Left kidney (tissue), 2 donors: ENCODE results near the gene GAL3ST2. TPM values are rescaled to one million over a fixed set of nuclear protein-coding genes. Genes with fewer than 3 reads are reported as not detected.
"Not testable (repeated sequence)": the region's sequence is repeated elsewhere in the genome, so short reads cannot be mapped to it uniquely, and the experiment has no call there.

Source experiments
- DNase-seq: peaks from one replicate; pipeline ENCODE4 v3.0.0-alpha.2; 2013
- polyA plus RNA-seq: library from polyadenylated mRNA; unstranded; fragments of 120-200 nt; gene quantifications from one replicate; pipeline ENCODE4 v1.2.1, GENCODE V29; 2013; ENCODE audit not compliant: insufficient read length

GAL3ST2 gene
- polyA plus RNA-seq, 1 donor, result 0.76 TPM

DNA sequence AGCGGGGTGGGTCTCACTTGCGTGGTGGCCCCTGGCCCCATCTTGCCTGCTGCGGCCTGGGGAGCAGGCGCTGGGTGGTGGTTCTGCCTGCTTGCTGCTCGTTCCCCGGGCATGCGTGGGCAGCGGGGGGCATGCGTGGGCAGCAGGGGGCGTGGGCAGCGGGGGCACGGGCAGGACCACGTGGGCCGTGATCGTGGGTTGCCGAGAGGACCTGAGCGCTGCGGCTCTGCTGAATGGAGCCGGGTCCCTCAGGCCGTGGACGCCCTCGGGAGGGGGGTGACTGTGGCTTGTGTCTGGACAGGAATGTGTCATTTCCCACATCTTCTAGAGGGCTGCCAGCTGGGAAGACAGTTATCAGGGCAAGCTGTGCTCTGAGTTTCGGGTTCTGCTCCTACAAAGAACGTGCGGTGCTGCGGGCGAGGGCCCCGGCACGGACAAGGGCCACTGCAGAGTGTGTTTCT, 8.3 kb upstream of the GAL3ST2 start:
- DNase-seq, result no peak

DNA sequence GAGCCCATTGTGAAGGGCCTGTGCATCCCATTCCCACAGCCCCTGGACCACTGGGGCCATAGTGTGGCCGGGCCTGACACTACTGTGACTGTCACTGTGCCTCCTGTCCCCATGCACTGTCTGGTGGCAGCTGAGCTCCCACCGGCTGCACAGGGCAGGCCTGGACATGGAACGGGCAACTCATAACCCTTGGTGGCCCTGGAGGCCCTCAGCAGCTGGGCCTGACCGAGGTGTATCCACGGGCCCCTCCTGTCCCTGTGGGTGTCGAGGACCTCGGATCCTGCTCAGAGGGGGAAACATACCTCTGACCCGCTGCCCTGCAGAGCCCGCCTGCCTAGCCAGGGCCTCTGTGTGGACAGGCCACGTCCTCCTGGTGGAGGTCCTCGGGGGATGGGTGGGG, 7.8 kb upstream of the GAL3ST2 start:
- DNase-seq, result no peak

DNA sequence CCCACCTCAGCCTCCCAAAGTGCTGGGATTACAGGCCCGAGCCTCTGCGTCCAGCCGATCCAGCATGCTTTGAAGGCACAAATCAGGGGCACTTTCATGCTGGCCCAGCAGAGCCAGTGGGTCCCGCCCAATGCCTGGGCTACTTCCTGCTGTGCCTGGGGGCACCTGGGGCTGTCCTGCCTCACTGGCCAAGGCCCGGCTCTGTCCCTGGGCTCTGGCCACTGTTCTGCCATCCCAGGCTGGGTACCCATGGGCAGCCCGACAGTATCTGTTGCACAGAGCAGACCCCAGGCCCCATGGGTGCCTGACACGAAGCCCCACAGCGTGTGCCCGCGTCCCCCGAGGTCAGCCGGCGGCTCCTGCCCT, 6.8 kb upstream of the GAL3ST2 start:
- DNase-seq, result no peak

DNA sequence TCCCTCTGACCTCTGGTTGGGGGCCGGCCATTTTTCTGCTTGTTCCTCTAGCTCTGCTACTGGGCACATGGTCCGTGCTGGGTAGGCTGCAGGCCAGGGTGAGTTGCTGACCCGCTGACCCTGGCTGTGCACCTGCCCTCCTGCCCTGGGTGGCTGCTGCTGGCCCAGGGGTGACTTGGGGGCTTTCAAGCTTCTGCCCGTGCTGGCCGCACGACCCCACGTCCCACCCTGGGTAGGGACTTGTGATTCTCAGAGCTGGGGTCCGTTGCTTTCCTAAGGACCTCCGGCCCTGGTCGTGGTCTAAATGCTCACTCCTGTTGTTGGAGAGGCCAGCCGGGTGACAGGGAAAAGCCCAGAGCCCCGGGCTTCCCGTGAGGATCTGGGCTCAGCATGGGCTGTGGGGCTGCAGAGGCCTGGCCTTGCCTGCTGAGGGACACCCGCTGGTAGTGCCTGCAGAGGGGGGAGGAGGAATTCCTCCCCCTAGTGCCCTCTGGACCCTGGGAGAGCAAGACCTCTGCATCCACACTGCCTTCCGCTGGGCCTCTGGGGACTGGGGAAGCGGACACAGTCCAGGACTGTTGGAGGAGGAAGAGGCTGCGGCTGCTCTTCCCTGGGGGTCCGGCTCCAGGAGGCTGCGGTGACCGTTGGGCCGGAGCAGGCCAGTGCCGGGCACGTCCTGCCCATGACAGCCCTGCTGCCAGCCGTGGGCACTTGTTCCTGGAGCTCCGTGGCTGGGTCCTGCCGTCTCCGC, 6.3 kb upstream of the GAL3ST2 start:
- no peak for DNase-seq

DNA sequence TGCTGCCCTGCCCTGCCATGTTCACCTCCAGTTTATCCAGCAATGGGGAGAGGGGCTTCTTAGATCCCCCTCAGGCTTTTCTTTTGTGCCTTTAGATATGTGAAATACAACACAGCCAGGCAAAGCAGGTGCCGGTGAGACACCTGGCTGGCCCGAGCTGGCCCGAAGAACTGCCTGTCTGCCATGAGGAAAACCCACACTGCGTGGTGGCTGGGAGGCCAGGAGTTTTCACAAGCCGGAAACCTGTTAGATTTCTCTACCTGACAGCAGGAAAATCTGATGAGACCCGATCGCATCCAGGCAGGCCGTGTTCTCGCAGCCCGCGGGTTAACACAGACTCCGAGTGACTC, 5.7 kb upstream of the GAL3ST2 start:
- no peak for DNase-seq

DNA sequence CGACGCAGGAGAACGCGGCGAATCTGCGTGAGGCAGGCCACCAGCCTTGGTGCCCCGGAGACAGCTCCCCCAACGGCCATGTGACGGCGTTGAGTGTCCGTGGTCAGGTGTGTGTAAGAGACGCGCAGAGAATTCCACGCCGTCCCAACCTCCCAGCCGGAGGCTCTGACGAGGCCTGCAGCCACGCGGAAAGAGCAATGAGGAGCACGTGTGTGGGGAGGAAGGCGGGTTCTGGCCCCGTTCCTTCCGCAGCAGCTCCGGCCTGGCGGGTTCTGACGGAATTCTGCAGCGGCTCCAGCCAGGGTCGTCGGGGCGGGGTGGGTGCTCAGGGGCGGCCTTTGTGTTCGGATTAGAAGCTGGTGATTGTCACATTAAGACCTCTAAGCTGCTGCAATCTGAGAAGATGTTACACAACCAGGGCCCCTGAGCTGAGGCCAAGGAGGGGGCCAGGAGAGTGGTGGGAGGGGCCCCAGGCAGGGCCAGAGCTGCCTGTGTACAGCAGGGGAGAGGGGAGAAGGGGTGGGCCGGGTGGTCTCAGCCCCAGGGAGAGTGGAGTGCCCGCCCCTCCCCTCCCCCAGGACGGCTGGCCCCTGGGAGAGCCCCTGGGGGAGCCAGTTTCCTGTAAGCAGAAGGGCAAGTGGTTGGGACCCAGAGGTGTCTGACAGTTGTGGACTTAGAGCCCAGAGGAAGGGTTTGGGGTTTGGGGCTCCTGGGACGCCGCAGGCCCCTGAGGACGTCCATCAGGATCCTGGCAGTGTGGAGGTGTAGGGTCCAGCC, 5.1 kb upstream of the GAL3ST2 start:
- no peak for DNase-seq

DNA sequence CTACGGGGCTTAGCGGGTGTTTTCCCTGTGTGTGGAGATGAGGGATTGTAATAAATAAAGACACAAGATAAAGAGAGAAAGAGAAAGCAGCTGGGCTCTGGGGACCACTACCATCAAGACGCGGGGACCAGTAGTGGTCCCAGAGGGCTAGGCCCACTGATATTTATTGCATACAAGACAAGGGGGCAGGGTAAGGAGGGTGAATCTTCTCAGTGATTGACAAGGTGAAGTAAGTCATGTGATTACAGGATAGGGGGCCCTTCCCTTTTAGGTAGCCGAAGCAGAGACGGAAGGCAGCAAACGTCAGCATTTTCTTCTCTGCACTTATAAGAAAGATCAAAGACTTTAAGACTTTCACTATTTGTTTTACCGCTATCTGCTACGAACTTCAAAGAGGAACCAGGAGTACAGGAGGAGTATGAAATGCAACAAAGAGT, 4.5 kb upstream of the GAL3ST2 start:
- no peak for DNase-seq

DNA sequence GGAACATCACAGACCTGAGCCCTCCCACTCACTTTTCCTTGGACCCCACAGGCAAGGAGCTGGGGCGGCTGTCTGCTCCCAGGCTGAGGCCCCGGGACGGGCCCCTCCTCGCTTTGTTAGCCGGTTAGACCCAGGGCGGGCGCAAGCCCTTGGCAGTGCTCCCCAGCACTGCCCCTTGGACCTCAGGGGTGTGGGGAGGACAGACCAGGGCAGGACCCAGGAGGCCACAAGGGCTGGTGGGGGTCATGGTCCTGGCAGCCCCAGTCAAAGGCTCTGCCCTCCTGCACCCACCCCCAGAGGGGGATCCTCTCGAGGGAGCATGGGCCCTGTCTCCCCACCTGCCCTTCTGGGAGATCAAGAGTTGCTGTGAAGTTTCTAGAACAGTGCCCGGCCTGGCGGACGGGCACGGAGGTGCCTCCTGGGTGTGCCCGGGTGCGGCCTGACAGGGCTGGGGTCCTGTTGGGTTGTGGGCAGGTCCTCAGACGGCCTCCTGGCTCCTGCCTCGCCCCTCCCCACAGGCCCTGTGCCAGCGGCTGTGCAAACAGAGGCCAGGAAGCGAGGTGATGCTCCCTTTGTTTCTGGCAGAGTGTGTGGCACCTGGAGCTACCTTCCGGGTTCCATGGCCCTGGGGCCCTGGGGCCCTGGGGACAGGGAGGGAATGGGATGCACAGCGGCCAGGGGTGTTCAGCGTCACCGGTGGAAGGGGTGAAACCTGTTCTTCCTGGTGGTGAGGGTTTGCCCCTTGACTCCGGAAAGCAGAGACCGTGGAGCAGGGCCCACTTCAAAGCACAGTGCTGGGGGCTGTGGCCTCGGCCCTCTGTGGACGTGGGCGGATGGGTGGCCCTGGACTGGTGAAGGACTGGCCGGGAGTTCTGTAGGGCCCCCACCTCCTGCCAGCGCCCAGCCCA, 2.9 kb upstream of the GAL3ST2 start:
- no peak for DNase-seq

DNA sequence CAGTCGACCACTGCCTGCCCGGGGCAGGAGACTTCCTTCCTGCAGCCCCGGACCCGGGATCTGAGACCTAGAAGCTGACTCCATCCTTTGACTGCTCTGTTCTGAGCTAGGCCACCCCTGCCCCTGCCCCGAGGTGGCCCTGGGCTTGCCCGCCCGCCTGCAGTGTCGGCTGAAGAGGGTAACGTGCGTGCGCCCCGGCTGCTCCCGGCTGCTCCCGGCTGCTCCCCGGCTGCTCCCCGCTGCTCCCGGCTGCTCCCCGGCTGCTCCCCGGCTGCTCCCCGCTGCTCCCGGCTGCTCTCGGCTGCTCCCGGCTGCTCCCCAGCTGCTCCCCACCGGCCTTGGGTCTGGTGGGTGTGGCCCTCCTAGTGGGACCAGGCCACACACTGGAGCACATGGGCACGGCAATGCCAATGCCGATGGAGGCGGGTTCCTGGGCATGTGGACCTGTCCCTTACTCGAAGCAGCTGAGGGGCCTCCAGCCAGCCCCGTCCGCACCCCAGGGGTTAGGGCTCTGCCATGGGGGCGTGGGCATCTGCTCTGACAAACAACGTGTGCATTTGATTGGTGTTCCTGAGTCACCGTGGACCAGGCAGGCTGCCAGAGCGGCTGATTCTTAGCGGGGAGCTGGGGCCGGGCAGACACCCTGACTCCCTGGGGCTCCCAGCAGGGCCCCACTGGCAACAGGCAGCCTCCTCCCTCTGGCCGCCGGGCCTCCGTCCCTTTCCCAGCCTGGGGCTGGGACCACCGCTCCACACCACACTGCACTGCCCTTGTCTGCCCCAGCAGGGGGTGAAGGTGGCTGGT, 2.0 kb upstream of the GAL3ST2 start:
- DNase-seq, result no peak

DNA sequence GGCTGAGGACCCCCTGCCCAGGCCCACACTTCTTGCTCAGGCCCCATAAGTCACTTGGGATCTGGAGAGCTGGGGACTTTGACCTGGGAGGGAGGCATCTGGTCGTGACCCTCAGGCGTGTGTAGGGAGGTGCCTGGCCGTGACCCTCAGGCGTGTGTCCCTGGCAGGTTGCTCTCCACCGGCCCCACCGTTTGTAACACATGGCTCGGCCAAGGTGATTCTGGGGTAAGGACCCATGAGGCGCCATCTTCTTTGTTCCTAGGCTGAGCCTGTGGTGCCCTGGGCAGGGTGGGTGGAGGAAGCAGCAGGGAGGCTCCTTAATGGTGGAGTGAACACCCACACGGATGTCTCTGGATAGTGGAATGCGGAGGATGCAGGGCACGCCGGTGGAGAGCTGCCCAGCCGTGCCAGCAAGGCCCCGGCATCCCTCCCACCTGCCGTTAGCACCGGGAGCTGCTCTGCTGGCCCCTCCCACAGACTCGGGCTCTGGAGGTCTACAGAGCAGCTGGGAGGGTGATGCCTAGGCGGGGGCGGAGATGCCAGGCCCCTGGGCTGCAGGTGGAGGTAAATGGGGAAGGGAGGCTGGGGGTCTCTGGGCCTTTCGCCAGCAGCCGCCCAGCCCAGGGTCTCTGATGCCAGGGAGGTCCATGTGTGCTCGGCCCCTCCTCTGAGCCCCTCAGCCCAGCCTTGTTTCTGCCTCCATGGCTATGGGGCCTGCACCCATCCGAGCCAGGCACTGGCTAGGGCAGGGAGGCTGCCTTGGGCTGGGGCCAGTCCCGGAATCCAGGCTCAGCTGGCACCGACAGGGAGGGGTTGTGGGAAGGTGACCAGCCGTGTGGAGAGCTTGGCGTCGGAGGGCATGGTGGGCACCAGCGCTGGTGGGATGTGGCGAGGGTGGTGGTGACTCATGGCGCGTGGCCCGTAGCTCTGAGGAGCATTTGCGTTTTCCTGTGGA, 1.1 kb upstream of the GAL3ST2 start:
- no peak for DNase-seq

DNA sequence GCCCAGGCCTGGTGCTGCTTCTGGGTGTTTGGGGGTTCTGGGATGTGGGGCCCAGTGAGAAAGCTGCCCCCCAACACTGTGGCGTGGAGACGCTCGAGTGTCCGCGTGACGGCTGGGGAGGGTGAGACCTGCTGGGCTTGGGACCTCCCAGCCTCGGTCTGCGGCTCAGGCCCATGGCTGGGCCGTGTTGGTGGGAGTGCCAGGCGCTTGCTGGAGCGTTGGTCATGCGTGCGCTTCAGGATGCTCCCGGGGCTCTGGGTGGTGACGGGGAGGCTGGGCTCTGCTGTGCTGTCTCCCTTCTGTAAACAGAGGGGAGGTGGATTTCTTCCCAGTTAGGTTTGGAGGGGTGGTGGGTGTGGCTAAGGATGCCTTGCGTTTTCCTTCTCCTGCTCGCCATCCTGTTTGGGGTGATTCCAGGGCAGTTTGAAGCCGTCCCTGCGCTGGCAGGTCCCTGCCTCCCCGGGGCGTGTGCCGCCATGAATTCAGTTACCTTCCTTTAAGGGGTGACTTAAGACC, 606 bp downstream of the GAL3ST2 start:
- no peak for DNase-seq

DNA sequence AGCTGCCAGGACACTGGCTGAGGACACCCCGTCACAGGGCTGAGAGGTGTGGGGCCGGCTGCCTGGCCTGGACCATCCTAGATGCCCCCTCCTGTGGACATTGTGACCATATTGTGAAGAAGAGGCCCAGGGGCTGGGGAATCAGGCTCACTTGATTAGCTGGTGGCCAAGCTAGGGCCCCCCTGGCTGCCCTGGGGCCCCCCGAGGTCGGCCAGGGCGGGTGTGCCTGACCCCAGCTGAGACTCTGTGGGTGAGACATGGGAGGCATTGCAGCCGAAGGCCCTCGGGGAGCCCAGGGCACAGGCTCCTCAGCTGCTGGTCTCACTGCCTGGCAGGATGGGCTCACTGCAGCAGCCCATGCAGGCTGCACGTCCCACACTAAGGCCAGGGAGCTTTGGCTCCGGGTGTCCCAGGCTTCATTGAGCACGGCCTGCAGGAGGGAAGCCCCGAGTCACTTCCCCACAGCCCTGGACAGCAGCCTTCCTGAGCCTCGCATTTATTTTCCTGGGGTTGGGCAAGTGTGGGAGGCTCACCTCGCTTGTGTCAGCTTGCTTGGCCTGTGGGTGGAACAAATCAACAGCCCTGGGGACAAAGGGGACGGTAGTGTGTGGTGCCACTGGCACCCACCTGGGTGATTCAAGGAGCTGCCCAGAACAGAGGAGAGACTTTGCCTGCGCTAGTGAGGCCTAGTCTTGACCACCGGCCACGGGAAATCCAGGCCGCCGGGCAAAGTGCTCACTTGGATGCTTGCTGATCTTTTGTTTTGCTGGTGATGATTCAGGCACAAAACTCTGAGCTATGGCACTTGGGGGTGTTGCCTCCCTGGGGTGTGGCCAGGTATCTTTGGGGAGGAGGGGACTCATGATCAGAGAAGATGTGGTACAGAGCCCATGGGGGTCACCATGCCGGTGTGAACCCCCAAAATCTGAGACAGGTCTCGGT, 1.3 kb downstream of the GAL3ST2 start:
- DNase-seq, result no peak

DNA sequence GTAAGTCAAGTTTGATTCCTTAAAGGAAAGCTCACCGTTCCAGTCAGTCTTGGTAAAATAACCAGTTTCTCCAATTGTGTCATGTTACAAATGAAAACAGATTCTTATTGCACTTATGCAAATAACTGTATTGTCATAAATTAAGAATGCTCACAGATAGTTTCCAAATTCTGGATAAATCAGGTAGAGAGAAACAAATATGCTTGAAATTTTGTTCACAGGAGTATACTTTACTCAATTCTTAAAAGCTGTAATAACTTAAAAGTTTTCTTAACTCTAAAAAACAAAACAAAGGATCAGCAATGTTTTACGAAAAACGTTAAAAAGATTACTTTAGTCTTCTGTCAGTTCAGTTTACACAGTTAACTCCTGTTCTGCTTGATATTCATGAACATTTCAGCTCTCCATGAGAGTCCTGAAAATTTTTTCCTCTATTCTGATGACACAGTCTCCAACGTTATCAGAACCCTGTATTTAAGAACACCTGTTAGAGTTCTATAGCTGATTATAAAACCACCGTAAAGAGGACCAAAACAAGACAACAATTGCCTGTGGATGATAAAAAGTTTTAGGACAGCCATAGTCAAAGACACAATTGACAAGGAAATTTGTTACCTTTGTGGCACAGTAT, 4.4 kb downstream of the GAL3ST2 start:
- no peak for DNase-seq

DNA sequence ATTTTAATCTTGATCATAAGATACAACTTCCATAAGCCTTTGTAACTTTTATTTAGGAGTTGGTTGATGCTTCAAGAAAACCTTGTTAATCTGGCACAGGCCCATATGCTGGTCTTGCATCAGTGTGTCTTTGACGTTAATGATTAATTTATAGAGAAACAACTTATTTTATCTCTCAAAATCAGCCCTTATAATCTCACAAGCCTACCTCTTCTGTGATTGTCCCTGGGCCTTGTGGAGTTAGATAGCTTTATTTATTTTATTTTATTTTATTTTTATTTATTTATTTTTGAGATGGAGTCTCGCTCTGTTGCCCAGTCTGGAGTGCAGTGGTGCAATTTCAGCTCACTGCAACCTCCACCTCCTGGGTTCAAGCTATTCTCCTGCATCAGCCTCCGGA, 5.4 kb downstream of the GAL3ST2 start:
- not testable (repeated sequence) for DNase-seq

DNA sequence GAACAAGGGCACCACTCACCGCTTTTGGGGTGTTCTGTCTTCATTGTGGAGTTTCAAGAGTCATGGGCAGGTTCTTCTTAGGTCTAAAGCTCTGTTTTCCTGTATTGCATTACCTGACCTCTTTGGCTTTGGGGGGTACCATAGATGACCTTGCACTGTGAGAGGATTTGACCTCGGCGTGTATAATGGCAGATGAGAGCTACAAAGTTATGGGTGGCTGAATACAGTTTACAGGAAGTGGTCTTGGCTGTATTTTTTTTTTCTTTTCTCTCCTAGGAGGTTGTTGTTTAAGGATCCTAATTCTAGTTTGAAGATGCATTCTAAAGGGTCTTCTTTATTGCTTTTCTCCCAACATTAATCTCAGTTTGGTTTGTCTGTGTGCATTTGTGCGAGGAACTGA, 11.5 kb downstream of the GAL3ST2 start:
- no peak for DNase-seq

DNA sequence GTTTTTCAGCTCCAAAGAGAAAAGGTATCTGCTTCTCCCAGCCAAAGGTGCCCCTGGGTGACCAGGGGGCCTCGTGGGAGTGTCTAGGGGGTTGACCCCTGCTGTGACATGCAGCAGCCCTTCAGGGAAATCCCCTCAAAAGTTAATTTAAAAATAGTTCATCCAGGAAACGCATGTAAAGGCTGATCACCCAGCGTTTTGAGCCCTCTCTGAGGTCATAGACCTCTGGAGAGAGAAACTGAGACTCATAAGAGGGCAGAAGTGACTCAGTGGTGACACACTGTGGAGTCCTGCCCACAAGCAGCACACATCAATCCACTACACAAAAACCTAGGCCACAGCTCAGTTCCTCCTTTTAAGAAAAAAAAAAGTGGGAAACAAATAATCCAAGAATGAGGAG, 11.9 kb downstream of the GAL3ST2 start:
- no peak for DNase-seq

DNA sequence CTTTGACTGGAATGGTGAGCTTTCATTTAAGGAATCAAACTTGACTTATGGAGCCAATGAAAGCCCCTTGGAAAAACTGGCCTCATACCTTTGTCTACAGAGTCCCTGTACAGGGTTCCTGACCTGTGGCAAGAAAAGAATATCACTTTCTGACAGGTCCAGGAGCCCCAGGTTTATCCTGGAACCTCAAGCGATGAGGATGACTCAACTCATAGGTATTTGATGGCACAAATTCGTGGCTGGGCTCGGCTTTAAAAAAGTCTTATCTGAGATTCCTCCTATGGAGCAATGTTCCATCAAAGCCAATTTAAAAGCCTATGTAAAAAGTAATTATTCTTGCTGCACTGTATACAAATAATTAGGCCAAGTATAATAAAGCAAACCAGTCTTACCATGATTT, 14.8 kb downstream of the GAL3ST2 start:
- DNase-seq, result not testable (repeated sequence)

DNA sequence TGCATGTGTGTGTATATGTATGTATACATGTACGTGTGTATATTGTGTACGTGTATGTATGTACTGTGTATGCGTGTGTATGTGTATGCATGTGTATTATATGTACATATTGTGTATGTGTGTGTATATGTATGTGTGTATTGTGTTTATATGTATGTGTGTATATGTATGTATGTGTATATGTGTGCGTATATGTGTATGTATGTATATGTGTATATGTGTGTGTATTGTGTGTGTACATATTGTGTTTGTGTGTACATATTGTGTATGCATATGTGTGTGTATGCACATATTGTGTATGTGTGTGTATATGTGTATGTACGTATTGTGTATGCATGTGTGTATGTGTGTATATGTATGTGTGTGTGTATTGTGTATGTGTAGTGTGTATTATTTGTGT, 16.8 kb downstream of the GAL3ST2 start:
- no peak for DNase-seq
